Measurements from ENCODE around the gene NR4A1. TPM values are rescaled to one million over a fixed set of nuclear protein-coding genes. Genes with fewer than 3 reads are reported as not detected.
A peak's percentile ranks its signal among the peaks of the same experiment; 100 is the strongest.
"Not testable (repeated sequence)": the region's sequence is repeated elsewhere in the genome, so short reads cannot be mapped to it uniquely, and the experiment has no call there.

The NR4A1 gene
- total and polyA plus RNA-seq, 5 donors from 2014 or later: 0.22 to 143 (median 0.53) TPM

- Histone ChIP-seq H3K27me3 (ENCODE audit: control insufficient read depth, insufficient read depth, low read length) (peaks cover 9% of the 10 kb centered on the region), H3K36me3 (ENCODE audit: control insufficient read depth, insufficient read depth, low read length) (no peaks in the 10 kb centered on the region), H3K27ac (ENCODE audit: insufficient read depth, low read length, poor library complexity, severe bottlenecking) (no peak overlapping the region), H3K4me1 (ENCODE audit: control insufficient read depth, insufficient read depth, low read length, poor library complexity, severe bottlenecking) (no peaks in the 10 kb centered on the region), H3K4me3 (ENCODE audit: low read depth, low read length) (no peak overlapping the region), H3K9me3 (ENCODE audit: control insufficient read depth in 2 of 2, low read length in 2 of 2) (no peaks in the 10 kb centered on the region)
- no peak for DNase-seq
- Mint-ChIP-seq H3K36me3 (no peaks in the 10 kb centered on the region), H3K27ac (no peak overlapping the region), H3K9me3 (peaks cover 0 to 2% (median 0%) of the 10 kb centered on the region in 7 donors), H3K4me3 (no peak overlapping the region), H3K27me3 (peaks cover 42% of the 10 kb centered on the region), H3K4me1 (no peaks in the 10 kb centered on the region)
- no peak for ATAC-seq (ENCODE audit: low read depth in 2 of 2)
Measured at GRCh38 chr12:52091061-52091460, 39.8 kb downstream of the NR4A1 start.

DNA sequence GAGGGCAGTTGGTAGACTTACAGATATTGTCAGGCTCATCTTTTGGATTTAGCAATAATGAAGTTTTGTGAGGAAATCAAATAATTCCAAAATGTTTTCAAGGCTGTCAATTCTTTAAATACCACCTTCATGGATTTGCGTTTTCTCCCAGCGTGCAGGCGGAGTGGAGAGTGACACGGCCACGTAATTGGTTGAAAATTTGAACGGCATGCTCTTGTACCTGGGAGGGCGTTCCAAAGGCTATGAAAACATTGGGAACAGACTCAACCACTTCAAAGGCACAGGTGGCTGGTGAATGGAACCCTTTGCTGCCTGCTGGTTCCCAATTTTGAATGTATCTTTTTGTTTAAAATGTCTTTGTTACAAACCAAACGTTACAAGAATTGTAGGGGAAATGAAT lies 40.6 kb downstream of the NR4A1 start:
- Histone ChIP-seq H3K27ac (ENCODE audit: insufficient read depth, low read length, poor library complexity, severe bottlenecking) (no peak overlapping the region), H3K4me1 (ENCODE audit: control insufficient read depth, insufficient read depth, low read length, poor library complexity, severe bottlenecking) (no peaks in the 10 kb centered on the region), H3K36me3 (ENCODE audit: control insufficient read depth, insufficient read depth, low read length) (no peaks in the 10 kb centered on the region), H3K27me3 (ENCODE audit: control insufficient read depth, insufficient read depth, low read length) (peaks cover 9% of the 10 kb centered on the region), H3K4me3 (ENCODE audit: low read depth, low read length) (no peak overlapping the region), H3K9me3 (ENCODE audit: control insufficient read depth in 2 of 2, low read length in 2 of 2) (no peaks in the 10 kb centered on the region)
- H3K4me3 Mint-ChIP-seq: peak overlapping the region in 1 of 4 donors; percentile 7
- ATAC-seq (ENCODE audit: low read depth in 2 of 2): no peak
- H3K4me1 Mint-ChIP-seq: no peaks in the 10 kb centered on the region
- H3K27me3 Mint-ChIP-seq: peaks cover 39% of the 10 kb centered on the region
- no peak overlapping the region for H3K27ac Mint-ChIP-seq
- no peak for DNase-seq
- peaks cover 0 to 2% (median 0%) of the 10 kb centered on the region in 7 donors for H3K9me3 Mint-ChIP-seq
- H3K36me3 Mint-ChIP-seq: no peaks in the 10 kb centered on the region

DNA sequence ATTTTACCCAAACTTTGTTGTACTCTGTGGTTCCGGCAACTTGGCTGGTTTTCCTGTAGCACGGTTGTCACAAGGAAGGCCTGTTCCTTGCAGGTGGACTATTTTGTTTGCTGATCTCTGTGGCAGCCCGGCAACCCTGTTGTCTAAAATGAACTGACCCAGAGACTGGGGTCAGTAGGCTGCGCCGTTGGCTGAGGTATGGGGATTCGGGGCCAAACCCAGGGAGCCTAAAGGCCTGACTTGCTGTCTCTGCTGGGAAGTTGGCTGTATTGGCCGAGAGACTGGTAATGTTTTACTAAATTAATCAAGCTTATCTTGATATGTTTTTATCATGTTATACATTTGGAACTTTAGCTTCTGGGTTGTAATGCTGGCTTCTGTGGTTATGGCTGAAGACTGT lies 42.1 kb downstream of the NR4A1 start:
- Mint-ChIP-seq H3K36me3 (no peaks in the 10 kb centered on the region), H3K27me3 (peaks cover 30% of the 10 kb centered on the region), H3K27ac (no peak overlapping the region), H3K4me3 (no peak overlapping the region), H3K4me1 (no peaks in the 10 kb centered on the region), H3K9me3 (peaks cover 0 to 2% (median 0%) of the 10 kb centered on the region in 7 donors)
- Histone ChIP-seq H3K4me1 (ENCODE audit: control insufficient read depth, insufficient read depth, low read length, poor library complexity, severe bottlenecking) (no peaks in the 10 kb centered on the region), H3K4me3 (ENCODE audit: low read depth, low read length) (no peak overlapping the region), H3K36me3 (ENCODE audit: control insufficient read depth, insufficient read depth, low read length) (no peaks in the 10 kb centered on the region), H3K9me3 (ENCODE audit: control insufficient read depth in 2 of 2, low read length in 2 of 2) (no peaks in the 10 kb centered on the region), H3K27ac (ENCODE audit: insufficient read depth, low read length, poor library complexity, severe bottlenecking) (no peak overlapping the region), H3K27me3 (ENCODE audit: control insufficient read depth, insufficient read depth, low read length) (peaks cover 9% of the 10 kb centered on the region)
- no peak for DNase-seq
- ATAC-seq (ENCODE audit: low read depth in 2 of 2): no peak

DNA sequence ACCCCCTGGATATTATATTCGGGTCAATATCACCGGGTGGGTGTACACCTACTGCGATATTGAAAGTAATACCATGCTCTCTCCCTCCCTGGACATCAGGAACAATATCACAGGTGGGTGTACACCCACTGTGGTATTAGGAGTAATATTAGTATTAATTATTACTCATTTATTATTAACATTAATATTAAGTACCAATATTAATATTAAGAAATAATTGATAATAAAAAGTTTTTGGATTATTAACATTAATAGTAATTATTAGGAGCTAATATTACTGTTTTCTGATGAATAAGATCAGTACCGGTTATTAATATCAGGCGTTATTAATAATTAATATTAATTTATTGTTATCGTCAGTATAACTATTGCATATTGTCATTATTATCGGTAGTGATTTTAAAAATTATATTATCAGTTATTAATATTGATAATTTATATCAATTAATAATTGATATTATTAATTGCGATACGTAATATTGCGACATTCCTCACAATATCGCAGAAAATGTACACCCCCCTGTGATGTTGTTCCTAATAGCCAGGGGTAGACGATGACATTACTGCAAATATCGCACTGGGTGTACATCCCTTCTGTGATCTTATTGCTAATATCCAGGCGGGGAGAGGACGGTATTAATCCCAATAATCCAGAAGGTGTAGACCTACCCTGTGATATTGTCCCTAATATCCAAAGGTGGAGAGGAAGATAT lies 45.2 kb downstream of the NR4A1 start:
- Mint-ChIP-seq H3K36me3 (no peaks in the 10 kb centered on the region), H3K27me3 (peaks cover 28% of the 10 kb centered on the region), H3K4me3 (no peak overlapping the region), H3K9me3 (peaks cover 0 to 2% (median 0%) of the 10 kb centered on the region in 7 donors), H3K27ac (no peak overlapping the region), H3K4me1 (no peaks in the 10 kb centered on the region)
- ATAC-seq (ENCODE audit: low read depth in 2 of 2) (no peak), DNase-seq (no peak)
- Histone ChIP-seq H3K27ac (ENCODE audit: insufficient read depth, low read length, poor library complexity, severe bottlenecking) (no peak overlapping the region), H3K27me3 (ENCODE audit: control insufficient read depth, insufficient read depth, low read length) (peaks cover 3% of the 10 kb centered on the region), H3K9me3 (ENCODE audit: control insufficient read depth in 2 of 2, low read length in 2 of 2) (no peaks in the 10 kb centered on the region), H3K4me1 (ENCODE audit: control insufficient read depth, insufficient read depth, low read length, poor library complexity, severe bottlenecking) (no peaks in the 10 kb centered on the region), H3K4me3 (ENCODE audit: low read depth, low read length) (no peak overlapping the region), H3K36me3 (ENCODE audit: control insufficient read depth, insufficient read depth, low read length) (no peaks in the 10 kb centered on the region)

DNA sequence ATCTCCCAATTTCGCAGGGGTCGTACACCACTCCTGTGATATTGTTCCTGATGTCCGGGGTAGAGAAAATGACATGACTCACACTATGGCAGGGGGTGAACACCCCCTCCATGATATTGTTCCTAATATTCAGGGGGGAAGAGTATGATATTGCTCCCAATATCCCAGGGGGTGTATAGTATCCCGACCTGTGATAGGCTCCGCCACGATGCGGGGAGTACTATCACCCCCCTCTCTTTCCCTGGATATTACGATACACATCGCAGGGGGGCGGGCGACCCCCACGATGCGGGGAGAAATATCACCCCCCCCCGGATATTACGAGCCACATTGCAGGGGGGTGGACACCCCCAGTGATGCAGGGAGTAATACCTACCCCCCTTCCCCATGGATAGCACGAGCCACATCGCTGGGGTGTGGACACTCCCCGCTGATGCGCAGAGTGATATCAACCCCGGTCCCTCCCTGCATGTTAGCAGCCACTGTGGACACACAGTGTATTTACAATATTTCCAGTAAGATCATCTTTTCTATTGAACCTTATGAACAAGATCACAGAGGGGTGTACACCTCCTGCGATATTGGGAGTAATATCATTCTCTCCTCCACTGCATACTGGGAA lies 45.9 kb downstream of the NR4A1 start:
- Mint-ChIP-seq H3K4me3 (no peak overlapping the region), H3K27me3 (peaks cover 22% of the 10 kb centered on the region), H3K36me3 (no peaks in the 10 kb centered on the region), H3K27ac (no peak overlapping the region), H3K9me3 (peaks cover 0 to 2% (median 0%) of the 10 kb centered on the region in 7 donors), H3K4me1 (no peaks in the 10 kb centered on the region)
- DNase-seq (peak in 1 of 3 donors; percentile 38), ATAC-seq (ENCODE audit: low read depth in 2 of 2) (no peak)
- Histone ChIP-seq H3K4me1 (ENCODE audit: control insufficient read depth, insufficient read depth, low read length, poor library complexity, severe bottlenecking) (no peaks in the 10 kb centered on the region), H3K27me3 (ENCODE audit: control insufficient read depth, insufficient read depth, low read length) (no peaks in the 10 kb centered on the region), H3K36me3 (ENCODE audit: control insufficient read depth, insufficient read depth, low read length) (no peaks in the 10 kb centered on the region), H3K27ac (ENCODE audit: insufficient read depth, low read length, poor library complexity, severe bottlenecking) (no peak overlapping the region), H3K4me3 (ENCODE audit: low read depth, low read length) (no peak overlapping the region), H3K9me3 (ENCODE audit: control insufficient read depth in 2 of 2, low read length in 2 of 2) (no peaks in the 10 kb centered on the region)

- not testable (repeated sequence) for H3K27ac Mint-ChIP-seq; H3K36me3 ChIP-seq (ENCODE audit: control insufficient read depth, insufficient read depth, low read length); H3K36me3 Mint-ChIP-seq; H3K4me3 ChIP-seq (ENCODE audit: low read depth, low read length); H3K4me3 Mint-ChIP-seq; ATAC-seq (ENCODE audit: low read depth in 2 of 2); H3K27ac ChIP-seq (ENCODE audit: insufficient read depth, low read length, poor library complexity, severe bottlenecking); H3K4me1 Mint-ChIP-seq; H3K9me3 Mint-ChIP-seq; H3K27me3 ChIP-seq (ENCODE audit: control insufficient read depth, insufficient read depth, low read length); H3K4me1 ChIP-seq (ENCODE audit: control insufficient read depth, insufficient read depth, low read length, poor library complexity, severe bottlenecking); H3K9me3 ChIP-seq (ENCODE audit: control insufficient read depth in 2 of 2, low read length in 2 of 2); DNase-seq
- H3K27me3 Mint-ChIP-seq: peaks cover 50% of the 10 kb centered on the region
Measured at GRCh38 chr12:52104431-52105089, 53.3 kb downstream of the NR4A1 start.
